Adrenal gland (tissue), 5 donors: ENCODE measurements around the gene PDIA5.

Experiments used
- CTCF ChIP-seq, 6 experiments: fragments of 450-650 bp in 4 of 6; fragments of 200-600 bp in 2 of 6; sonication (generic) in 1 of 6; IDR thresholded peaks; 1 replicate in 5 of 6; 2 replicates in 1 of 6; pipeline versions ENCODE4 v1.5.1 to v1.8.0; 2016 to 2021; ENCODE audit warnings: antibody characterized with exemption in 6 of 6, mild to moderate bottlenecking in 2 of 6, moderate library complexity in 1 of 6
- POLR2A ChIP-seq, 2 donors: fragments of 450-650 bp; IDR thresholded peaks; one replicate each; pipeline ENCODE4 v1.6.1; 2017; ENCODE audit warnings: antibody characterized with exemption in 2 of 2, mild to moderate bottlenecking in 2 of 2, moderate library complexity in 1 of 2
- donor health status: DM: no; HTN: no; CAD: no.

- TF ChIP-seq POLR2A (IDR thresholded peaks at IDR 0.05) (no peak), CTCF (IDR thresholded peaks at IDR 0.05) (no peak)
Observed at GRCh38 chr3:123129532-123129931, 62.7 kb downstream of the PDIA5 start.
